Stimulated activated CD4-positive, alpha-beta T cell treated with anti-CD3 and anti-CD28 coated beads, Interleukin-2, amount 100 ng/mL, for 48 hours (primary cell): ENCODE results near the gene PXYLP1.
"Not testable (repeated sequence)": the region's sequence is repeated elsewhere in the genome, so short reads cannot be mapped to it uniquely, and the experiment has no call there.

Source experiments
- DNase-seq, 2 donors: peaks; one replicate each; pipeline ENCODE4 v3.0.0-alpha.2; 2020

Gene PXYLP1

GRCh38 chr3:141274411-141275031 lies 42.9 kb downstream of the PXYLP1 start:
- no peak for DNase-seq

- DNase-seq, result no peak
These were observed 43.4 kb downstream of the PXYLP1 start for GRCh38 chr3:141275032-141275422.

GRCh38 chr3:141275511-141275910 lies 43.9 kb downstream of the PXYLP1 start:
- no peak for DNase-seq

GRCh38 chr3:141275973-141276372 lies 44.3 kb downstream of the PXYLP1 start:
- DNase-seq, result no peak

- no peak for DNase-seq
These were observed 44.8 kb downstream of the PXYLP1 start for GRCh38 chr3:141276398-141276797.

GRCh38 chr3:141277451-141277850 lies 45.8 kb downstream of the PXYLP1 start:
- no peak for DNase-seq

- DNase-seq, result no peak
These were observed 46.8 kb downstream of the PXYLP1 start for GRCh38 chr3:141278196-141279076.

- DNase-seq, result no peak
These were observed 47.7 kb downstream of the PXYLP1 start for GRCh38 chr3:141279077-141279967.

- no peak for DNase-seq
These were observed 48.5 kb downstream of the PXYLP1 start for GRCh38 chr3:141280086-141280485.

GRCh38 chr3:141280690-141281089 lies 49.1 kb downstream of the PXYLP1 start:
- no peak for DNase-seq

GRCh38 chr3:141285570-141285969 lies 53.9 kb downstream of the PXYLP1 start:
- no peak for DNase-seq

GRCh38 chr3:141286856-141287255 lies 55.2 kb downstream of the PXYLP1 start:
- no peak for DNase-seq

GRCh38 chr3:141287326-141287725 lies 55.7 kb downstream of the PXYLP1 start:
- no peak for DNase-seq

GRCh38 chr3:141288336-141288990 lies 56.8 kb downstream of the PXYLP1 start:
- no peak for DNase-seq

- DNase-seq, result no peak
These were observed 57.7 kb downstream of the PXYLP1 start for GRCh38 chr3:141289228-141289772.

GRCh38 chr3:141291559-141292355 lies 60.1 kb downstream of the PXYLP1 start:
- DNase-seq, result no peak

- no peak for DNase-seq
These were observed 60.9 kb downstream of the PXYLP1 start for GRCh38 chr3:141292356-141293058.

- DNase-seq, result no peak
These were observed 62.7 kb downstream of the PXYLP1 start for GRCh38 chr3:141294301-141294700.

GRCh38 chr3:141294848-141295247 lies 63.2 kb downstream of the PXYLP1 start:
- no peak for DNase-seq

- DNase-seq, result not testable (repeated sequence)
These were observed 68.8 kb downstream of the PXYLP1 start for GRCh38 chr3:141300426-141300825.
